HepG2 (cell line): ENCODE data around the gene MRPS35. TPM values are rescaled to one million over a fixed set of nuclear protein-coding genes. Genes with fewer than 3 reads are reported as not detected.

Experiments used
- BCL6 ChIP-seq: IDR thresholded peaks from 2 replicates; pipeline ENCODE4 v1.6.1; 2016; ENCODE audit warnings: missing genetic modification reagents, missing compliant biosample characterization
- CREM ChIP-seq, 2 experiments: sonication (generic) in 1 of 2; formaldehyde crosslinking in 1 of 2; IDR thresholded peaks; 2 replicates each; pipeline versions ENCODE4 v1.4.0 to v1.6.1; 2016 to 2020; ENCODE audit warnings: antibody characterized with exemption in 1 of 2, mild to moderate bottlenecking in 1 of 2, missing genetic modification reagents in 1 of 2
- DMAP1 ChIP-seq: IDR thresholded peaks from 2 replicates; pipeline ENCODE4 v1.6.1; 2016
- MXD4 ChIP-seq: IDR thresholded peaks from 2 replicates; pipeline ENCODE4 v1.6.1; 2016; ENCODE audit warnings: mild to moderate bottlenecking, missing biosample characterization, missing genetic modification reagents
- NAIF1 ChIP-seq: sonication (generic); formaldehyde crosslinking; IDR thresholded peaks from 2 replicates; pipeline ENCODE4 v1.5.0; 2020; ENCODE audit warnings: mild to moderate bottlenecking, missing genetic modification reagents, borderline replicate concordance
- PCBP2 ChIP-seq: fragments of 200-400 bp; formaldehyde crosslinking; optimal IDR thresholded peaks from 2 replicates; pipeline ENCODE3; 2018; ENCODE audit warnings: low read length, low read depth; ENCODE audit not compliant: poor library complexity, severe bottlenecking
- TP53 ChIP-seq: sonication (generic); formaldehyde crosslinking; conservative IDR thresholded peaks from 2 replicates; pipeline ENCODE4 v1.4.0; 2020; ENCODE audit warnings: missing genetic modification reagents
- ZNF350 ChIP-seq: sonication (generic); formaldehyde crosslinking; IDR thresholded peaks from 2 replicates; pipeline ENCODE4 v1.4.0; 2020; ENCODE audit warnings: mild to moderate bottlenecking, low read depth, missing genetic modification reagents, borderline replicate concordance
- ZNF430 ChIP-seq: sonication (generic); formaldehyde crosslinking; IDR thresholded peaks from 2 replicates; pipeline ENCODE4 v1.9.0; 2021; ENCODE audit warnings: mild to moderate bottlenecking, missing genetic modification reagents
- ZNF644 ChIP-seq: IDR thresholded peaks from 2 replicates; pipeline ENCODE4 v1.6.1; 2016; ENCODE audit warnings: low read depth
- polyA plus RNA-seq, 8 experiments: library from polyadenylated mRNA; depleted of rRNA in 3 of 8; stranded (reverse) in 7 of 8; unstranded in 1 of 8; fragments of >200 nt; fragmentation: Illumina TruSeq in 4 of 8; extraction: Trizol in 4 of 8; gene quantifications; 2 replicates each; pipeline versions ENCODE4 v1.2.1 to v1.2.3, GENCODE V29; 2011 to 2016; ENCODE audit warnings: low read depth in 4 of 8, missing spikeins in 1 of 8, mixed read lengths in 1 of 8; ENCODE audit not compliant: insufficient read depth in 1 of 8
- total RNA-seq, 5 experiments: library from RNA; depleted of rRNA; stranded (reverse); fragments of >200 nt; fragmentation: Illumina TruSeq; extraction: Trizol; gene quantifications; 2 replicates each; pipeline ENCODE4 v1.2.3, GENCODE V29; 2016; ENCODE audit warnings: low read depth in 1 of 5
- TF ChIP-seq, protein P1 (sequence below): sonication (generic); formaldehyde crosslinking; IDR thresholded peaks from 2 replicates; pipeline ENCODE4 v1.5.0; 2020; ENCODE audit warnings: missing genetic modification reagents, mild to moderate bottlenecking, borderline replicate concordance
- TF ChIP-seq, protein P2 (sequence below): sonication (generic); formaldehyde crosslinking; IDR thresholded peaks from 2 replicates; pipeline ENCODE4 v1.4.0; 2020; ENCODE audit warnings: missing genetic modification reagents
- TF ChIP-seq, protein P3 (sequence below): sonication (generic); formaldehyde crosslinking; IDR thresholded peaks from 2 replicates; pipeline ENCODE4 v1.4.0; 2020; ENCODE audit warnings: mild to moderate bottlenecking, missing genetic modification reagents
- TF ChIP-seq, protein P4 (sequence below): sonication (generic); formaldehyde crosslinking; IDR thresholded peaks from 2 replicates; pipeline ENCODE4 v1.5.1; 2020; ENCODE audit warnings: missing genetic modification reagents, mild to moderate bottlenecking, borderline replicate concordance
- TF ChIP-seq, protein P5 (sequence below): sonication (generic); formaldehyde crosslinking; IDR thresholded peaks from 2 replicates; pipeline ENCODE4 v1.4.0; 2020; ENCODE audit warnings: missing genetic modification reagents
- TF ChIP-seq, protein P6 (sequence below): sonication (generic); formaldehyde crosslinking; IDR thresholded peaks from 2 replicates; pipeline ENCODE4 v1.8.0; 2022; ENCODE audit warnings: mild to moderate bottlenecking, missing genetic modification reagents, moderate library complexity

Gene MRPS35
- total and polyA plus RNA-seq, 2 of the 13 experiments (the other 11 are each of a cell fraction or from before 2014, with no cell fraction given) = 63.4 to 104 TPM

DNA sequence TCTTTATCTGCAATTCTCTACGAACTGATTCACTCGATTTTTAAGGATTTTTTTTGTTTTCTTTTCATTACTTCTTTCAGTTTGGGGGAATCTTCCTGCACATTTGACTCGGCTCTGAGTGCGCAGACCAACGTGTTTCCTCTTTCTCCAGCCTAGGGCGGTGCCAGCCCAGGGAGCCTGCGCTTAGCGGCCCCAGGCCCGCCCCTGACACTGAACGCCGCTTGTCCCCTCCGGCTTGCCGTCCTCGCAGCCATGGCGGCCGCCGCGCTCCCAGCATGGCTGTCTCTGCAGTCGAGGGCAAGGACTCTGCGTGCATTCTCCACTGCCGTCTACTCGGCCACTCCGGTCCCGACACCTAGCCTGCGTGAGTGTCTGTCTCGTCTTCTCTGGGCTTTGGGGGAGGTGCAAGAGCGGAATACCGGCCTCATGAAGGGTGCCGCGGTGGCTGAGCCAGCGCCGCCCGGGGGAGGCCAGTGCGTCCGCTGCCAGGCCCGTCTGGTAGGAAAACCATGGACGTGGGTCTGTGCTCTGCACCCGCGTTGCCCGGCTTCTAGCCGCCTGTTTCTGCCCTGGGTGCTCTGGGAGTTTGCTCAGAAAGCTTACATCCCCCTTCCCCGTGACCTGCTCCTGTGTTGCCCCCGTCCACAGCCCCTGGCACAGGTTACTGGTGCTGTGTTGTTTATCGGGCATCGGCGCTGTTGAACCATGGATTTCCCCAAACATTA, at the start of gene MRPS35 (continued):
- TF ChIP-seq, protein P1, sequence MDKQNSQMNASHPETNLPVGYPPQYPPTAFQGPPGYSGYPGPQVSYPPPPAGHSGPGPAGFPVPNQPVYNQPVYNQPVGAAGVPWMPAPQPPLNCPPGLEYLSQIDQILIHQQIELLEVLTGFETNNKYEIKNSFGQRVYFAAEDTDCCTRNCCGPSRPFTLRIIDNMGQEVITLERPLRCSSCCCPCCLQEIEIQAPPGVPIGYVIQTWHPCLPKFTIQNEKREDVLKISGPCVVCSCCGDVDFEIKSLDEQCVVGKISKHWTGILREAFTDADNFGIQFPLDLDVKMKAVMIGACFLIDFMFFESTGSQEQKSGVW (CRISPR knock-in tag) = no peak
- TF ChIP-seq DMAP1 (CRISPR knock-in tag) = peak; percentile 98
- TF ChIP-seq BCL6 (CRISPR knock-in tag) = peak; percentile 68
- TF ChIP-seq PCBP2 = no peak
- no peak for TF ChIP-seq ZNF644 (CRISPR knock-in tag)
- TF ChIP-seq, protein P2, sequence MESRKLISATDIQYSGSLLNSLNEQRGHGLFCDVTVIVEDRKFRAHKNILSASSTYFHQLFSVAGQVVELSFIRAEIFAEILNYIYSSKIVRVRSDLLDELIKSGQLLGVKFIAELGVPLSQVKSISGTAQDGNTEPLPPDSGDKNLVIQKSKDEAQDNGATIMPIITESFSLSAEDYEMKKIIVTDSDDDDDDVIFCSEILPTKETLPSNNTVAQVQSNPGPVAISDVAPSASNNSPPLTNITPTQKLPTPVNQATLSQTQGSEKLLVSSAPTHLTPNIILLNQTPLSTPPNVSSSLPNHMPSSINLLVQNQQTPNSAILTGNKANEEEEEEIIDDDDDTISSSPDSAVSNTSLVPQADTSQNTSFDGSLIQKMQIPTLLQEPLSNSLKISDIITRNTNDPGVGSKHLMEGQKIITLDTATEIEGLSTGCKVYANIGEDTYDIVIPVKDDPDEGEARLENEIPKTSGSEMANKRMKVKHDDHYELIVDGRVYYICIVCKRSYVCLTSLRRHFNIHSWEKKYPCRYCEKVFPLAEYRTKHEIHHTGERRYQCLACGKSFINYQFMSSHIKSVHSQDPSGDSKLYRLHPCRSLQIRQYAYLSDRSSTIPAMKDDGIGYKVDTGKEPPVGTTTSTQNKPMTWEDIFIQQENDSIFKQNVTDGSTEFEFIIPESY (CRISPR knock-in tag) = no peak
- peak; percentile 93; the same call in 1 of the 2 replicates for TF ChIP-seq ZNF430 (CRISPR knock-in tag)
- peak; percentile 48; the same call in 1 of the 2 replicates for TF ChIP-seq TP53 (CRISPR knock-in tag)
- peak; percentile 90; the same call in 1 of the 2 replicates for TF ChIP-seq ZNF350 (CRISPR knock-in tag)
- TF ChIP-seq, protein P3, sequence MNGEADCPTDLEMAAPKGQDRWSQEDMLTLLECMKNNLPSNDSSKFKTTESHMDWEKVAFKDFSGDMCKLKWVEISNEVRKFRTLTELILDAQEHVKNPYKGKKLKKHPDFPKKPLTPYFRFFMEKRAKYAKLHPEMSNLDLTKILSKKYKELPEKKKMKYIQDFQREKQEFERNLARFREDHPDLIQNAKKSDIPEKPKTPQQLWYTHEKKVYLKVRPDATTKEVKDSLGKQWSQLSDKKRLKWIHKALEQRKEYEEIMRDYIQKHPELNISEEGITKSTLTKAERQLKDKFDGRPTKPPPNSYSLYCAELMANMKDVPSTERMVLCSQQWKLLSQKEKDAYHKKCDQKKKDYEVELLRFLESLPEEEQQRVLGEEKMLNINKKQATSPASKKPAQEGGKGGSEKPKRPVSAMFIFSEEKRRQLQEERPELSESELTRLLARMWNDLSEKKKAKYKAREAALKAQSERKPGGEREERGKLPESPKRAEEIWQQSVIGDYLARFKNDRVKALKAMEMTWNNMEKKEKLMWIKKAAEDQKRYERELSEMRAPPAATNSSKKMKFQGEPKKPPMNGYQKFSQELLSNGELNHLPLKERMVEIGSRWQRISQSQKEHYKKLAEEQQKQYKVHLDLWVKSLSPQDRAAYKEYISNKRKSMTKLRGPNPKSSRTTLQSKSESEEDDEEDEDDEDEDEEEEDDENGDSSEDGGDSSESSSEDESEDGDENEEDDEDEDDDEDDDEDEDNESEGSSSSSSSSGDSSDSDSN (CRISPR knock-in tag) = peak; percentile 97
- TF ChIP-seq CREM (IDR thresholded peaks at IDR 0.05) = no peak
- no peak for TF ChIP-seq CREM (CRISPR knock-in tag; IDR thresholded peaks at IDR 0.05)
- TF ChIP-seq NAIF1 (CRISPR knock-in tag) = 0 out of 2 replicates have a peak, but pooled peaks have one; percentile 43
- TF ChIP-seq, protein P4, sequence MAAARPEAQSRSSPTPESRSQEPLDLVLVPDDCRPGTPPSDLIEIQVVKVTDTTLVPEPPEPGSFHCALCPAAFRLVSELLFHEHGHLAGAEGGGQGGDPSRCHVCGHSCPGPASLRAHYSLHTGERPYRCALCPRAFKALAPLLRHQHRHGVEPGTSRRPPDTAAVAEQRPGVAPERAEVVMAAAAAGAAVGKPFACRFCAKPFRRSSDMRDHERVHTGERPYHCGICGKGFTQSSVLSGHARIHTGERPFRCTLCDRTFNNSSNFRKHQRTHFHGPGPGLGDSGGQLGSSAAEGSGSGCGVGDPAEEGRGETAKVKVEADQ (CRISPR knock-in tag) = peak; percentile 88; the same call in 1 of the 2 replicates
- TF ChIP-seq, protein P5, sequence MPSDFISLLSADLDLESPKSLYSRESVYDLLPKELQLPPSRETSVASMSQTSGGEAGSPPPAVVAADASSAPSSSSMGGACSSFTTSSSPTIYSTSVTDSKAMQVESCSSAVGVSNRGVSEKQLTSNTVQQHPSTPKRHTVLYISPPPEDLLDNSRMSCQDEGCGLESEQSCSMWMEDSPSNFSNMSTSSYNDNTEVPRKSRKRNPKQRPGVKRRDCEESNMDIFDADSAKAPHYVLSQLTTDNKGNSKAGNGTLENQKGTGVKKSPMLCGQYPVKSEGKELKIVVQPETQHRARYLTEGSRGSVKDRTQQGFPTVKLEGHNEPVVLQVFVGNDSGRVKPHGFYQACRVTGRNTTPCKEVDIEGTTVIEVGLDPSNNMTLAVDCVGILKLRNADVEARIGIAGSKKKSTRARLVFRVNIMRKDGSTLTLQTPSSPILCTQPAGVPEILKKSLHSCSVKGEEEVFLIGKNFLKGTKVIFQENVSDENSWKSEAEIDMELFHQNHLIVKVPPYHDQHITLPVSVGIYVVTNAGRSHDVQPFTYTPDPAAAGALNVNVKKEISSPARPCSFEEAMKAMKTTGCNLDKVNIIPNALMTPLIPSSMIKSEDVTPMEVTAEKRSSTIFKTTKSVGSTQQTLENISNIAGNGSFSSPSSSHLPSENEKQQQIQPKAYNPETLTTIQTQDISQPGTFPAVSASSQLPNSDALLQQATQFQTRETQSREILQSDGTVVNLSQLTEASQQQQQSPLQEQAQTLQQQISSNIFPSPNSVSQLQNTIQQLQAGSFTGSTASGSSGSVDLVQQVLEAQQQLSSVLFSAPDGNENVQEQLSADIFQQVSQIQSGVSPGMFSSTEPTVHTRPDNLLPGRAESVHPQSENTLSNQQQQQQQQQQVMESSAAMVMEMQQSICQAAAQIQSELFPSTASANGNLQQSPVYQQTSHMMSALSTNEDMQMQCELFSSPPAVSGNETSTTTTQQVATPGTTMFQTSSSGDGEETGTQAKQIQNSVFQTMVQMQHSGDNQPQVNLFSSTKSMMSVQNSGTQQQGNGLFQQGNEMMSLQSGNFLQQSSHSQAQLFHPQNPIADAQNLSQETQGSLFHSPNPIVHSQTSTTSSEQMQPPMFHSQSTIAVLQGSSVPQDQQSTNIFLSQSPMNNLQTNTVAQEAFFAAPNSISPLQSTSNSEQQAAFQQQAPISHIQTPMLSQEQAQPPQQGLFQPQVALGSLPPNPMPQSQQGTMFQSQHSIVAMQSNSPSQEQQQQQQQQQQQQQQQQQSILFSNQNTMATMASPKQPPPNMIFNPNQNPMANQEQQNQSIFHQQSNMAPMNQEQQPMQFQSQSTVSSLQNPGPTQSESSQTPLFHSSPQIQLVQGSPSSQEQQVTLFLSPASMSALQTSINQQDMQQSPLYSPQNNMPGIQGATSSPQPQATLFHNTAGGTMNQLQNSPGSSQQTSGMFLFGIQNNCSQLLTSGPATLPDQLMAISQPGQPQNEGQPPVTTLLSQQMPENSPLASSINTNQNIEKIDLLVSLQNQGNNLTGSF (CRISPR knock-in tag) = peak; percentile 89; the same call in 1 of the 2 replicates
- peak; percentile 82 for TF ChIP-seq MXD4 (CRISPR knock-in tag)
- TF ChIP-seq, protein P6, sequence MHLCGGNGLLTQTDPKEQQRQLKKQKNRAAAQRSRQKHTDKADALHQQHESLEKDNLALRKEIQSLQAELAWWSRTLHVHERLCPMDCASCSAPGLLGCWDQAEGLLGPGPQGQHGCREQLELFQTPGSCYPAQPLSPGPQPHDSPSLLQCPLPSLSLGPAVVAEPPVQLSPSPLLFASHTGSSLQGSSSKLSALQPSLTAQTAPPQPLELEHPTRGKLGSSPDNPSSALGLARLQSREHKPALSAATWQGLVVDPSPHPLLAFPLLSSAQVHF (CRISPR knock-in tag) = peak; percentile 75; the same call in 1 of the 2 replicates
